Effector memory CD4-positive, alpha-beta T cell (primary cell): ENCODE data around the gene NDUFS8.

Experiments
- DNase-seq, 3 donors: peaks; one replicate each; pipeline ENCODE4 v3.0.0-alpha.2; 2020
- H3K27ac ChIP-seq: 2 replicates; pipeline ENCODE4 v1.7.0; 2013; ENCODE audit warnings: mild to moderate bottlenecking, low read length, moderate library complexity; ENCODE audit not compliant: insufficient read depth, poor library complexity, severe bottlenecking
- H3K27me3 ChIP-seq: replicated peaks from 2 replicates; pipeline ENCODE4 v1.7.0; 2013; ENCODE audit warnings: mild to moderate bottlenecking, low read length; ENCODE audit not compliant: insufficient read depth, control insufficient read depth, poor library complexity, severe bottlenecking
- H3K36me3 ChIP-seq: 2 replicates; pipeline ENCODE4 v1.7.0; 2013; ENCODE audit warnings: mild to moderate bottlenecking, low read length, moderate library complexity; ENCODE audit not compliant: control insufficient read depth, insufficient read depth
- H3K4me1 ChIP-seq: 2 replicates; pipeline ENCODE4 v1.7.0; 2013; ENCODE audit warnings: low read length, mild to moderate bottlenecking; ENCODE audit not compliant: control insufficient read depth, insufficient read depth, poor library complexity, severe bottlenecking
- H3K4me3 ChIP-seq: 2 replicates; pipeline ENCODE4 v1.7.0; 2013; ENCODE audit warnings: low read length, low read depth, mild to moderate bottlenecking; ENCODE audit not compliant: insufficient read depth, poor library complexity, severe bottlenecking
- H3K9me3 ChIP-seq: 2 replicates; pipeline ENCODE4 v1.7.0; 2013; ENCODE audit warnings: mild to moderate bottlenecking, low read length, moderate library complexity; ENCODE audit not compliant: control insufficient read depth

The NDUFS8 gene

GRCh38 chr11:68025047-68025446, 5.4 kb upstream of the NDUFS8 start:
- no peak for DNase-seq
- Histone ChIP-seq H3K27ac (no peak overlapping the region), H3K36me3 (no peaks in the 10 kb centered on the region)

GRCh38 chr11:68026391-68027105, 3.9 kb upstream of the NDUFS8 start:
- Histone ChIP-seq H3K27ac (no peak overlapping the region), H3K27me3 (no peaks in the 10 kb centered on the region), H3K9me3 (no peaks in the 10 kb centered on the region), H3K4me1 (peaks cover 8% of the 10 kb centered on the region), H3K4me3 (no peak overlapping the region), H3K36me3 (no peaks in the 10 kb centered on the region)
- DNase-seq, result no peak

More at GRCh38 chr11:68025047-68025446, 5.4 kb upstream of the NDUFS8 start:
- no peaks in the 10 kb centered on the region for H3K9me3 ChIP-seq
- no peak overlapping the region for H3K4me3 ChIP-seq
- H3K4me1 ChIP-seq, result peaks cover 5% of the 10 kb centered on the region
- H3K27me3 ChIP-seq, result no peaks in the 10 kb centered on the region

GRCh38 chr11:68027667-68028066, 2.8 kb upstream of the NDUFS8 start:
- no peaks in the 10 kb centered on the region for H3K9me3 ChIP-seq
- no peak for DNase-seq
- no peaks in the 10 kb centered on the region for H3K27me3 ChIP-seq
- H3K36me3 ChIP-seq, result peaks cover under 1% of the 10 kb centered on the region
- H3K4me1 ChIP-seq, result peaks cover 13% of the 10 kb centered on the region
- no peak overlapping the region for H3K4me3 ChIP-seq
- no peak overlapping the region for H3K27ac ChIP-seq

GRCh38 chr11:68028802-68029545, 1.5 kb upstream of the NDUFS8 start:
- Histone ChIP-seq H3K36me3 (peaks cover 14% of the 10 kb centered on the region), H3K4me3 (no peak overlapping the region), H3K27ac (no peak overlapping the region), H3K9me3 (no peaks in the 10 kb centered on the region), H3K4me1 (peaks cover 13% of the 10 kb centered on the region), H3K27me3 (no peaks in the 10 kb centered on the region)
- no peak for DNase-seq

GRCh38 chr11:68031144-68031464, 623 bp downstream of the NDUFS8 start:
- H3K4me3 ChIP-seq, result peak overlapping the region; percentile 74
- H3K4me1 ChIP-seq, result peaks cover 13% of the 10 kb centered on the region
- H3K27ac ChIP-seq, result peak overlapping the region; percentile 70
- H3K9me3 ChIP-seq, result no peaks in the 10 kb centered on the region
- peaks cover 16% of the 10 kb centered on the region for H3K36me3 ChIP-seq
- no peaks in the 10 kb centered on the region for H3K27me3 ChIP-seq
- no peak for DNase-seq

- no peaks in the 10 kb centered on the region for H3K9me3 ChIP-seq
- no peaks in the 10 kb centered on the region for H3K27me3 ChIP-seq
- peaks cover 22% of the 10 kb centered on the region for H3K4me1 ChIP-seq
- H3K27ac ChIP-seq, result no peak overlapping the region
- peaks cover 16% of the 10 kb centered on the region for H3K36me3 ChIP-seq
- no peak overlapping the region for H3K4me3 ChIP-seq
- DNase-seq, result no peak
Measured at GRCh38 chr11:68032003-68032402, 1.5 kb downstream of the NDUFS8 start.

GRCh38 chr11:68032997-68033707, 2.7 kb downstream of the NDUFS8 start:
- Histone ChIP-seq H3K27ac (no peak overlapping the region), H3K4me3 (no peak overlapping the region), H3K27me3 (no peaks in the 10 kb centered on the region), H3K9me3 (no peaks in the 10 kb centered on the region), H3K4me1 (peaks cover 26% of the 10 kb centered on the region), H3K36me3 (peaks cover 16% of the 10 kb centered on the region)
- no peak for DNase-seq

- no peak for DNase-seq
- no peaks in the 10 kb centered on the region for H3K9me3 ChIP-seq
- H3K27ac ChIP-seq, result no peak overlapping the region
- no peak overlapping the region for H3K4me3 ChIP-seq
- H3K36me3 ChIP-seq, result peaks cover 16% of the 10 kb centered on the region
- no peaks in the 10 kb centered on the region for H3K27me3 ChIP-seq
- peaks cover 31% of the 10 kb centered on the region for H3K4me1 ChIP-seq
Measured at GRCh38 chr11:68033708-68034045, 3.2 kb downstream of the NDUFS8 start.

GRCh38 chr11:68035266-68035876, 4.9 kb downstream of the NDUFS8 start:
- no peak overlapping the region for H3K27ac ChIP-seq
- peaks cover 16% of the 10 kb centered on the region for H3K36me3 ChIP-seq
- no peak for DNase-seq
- peaks cover 35% of the 10 kb centered on the region for H3K4me1 ChIP-seq
- H3K9me3 ChIP-seq, result no peaks in the 10 kb centered on the region
- no peaks in the 10 kb centered on the region for H3K27me3 ChIP-seq
- no peak overlapping the region for H3K4me3 ChIP-seq
